HEK293T (cell line): ENCODE results near the gene ZSWIM3.

Source experiments
- FOXA1 ChIP-seq: fragments of 450-650 bp; IDR thresholded peaks from 2 replicates; pipeline ENCODE4 v1.6.1; 2016; ENCODE audit warnings: mild to moderate bottlenecking
- FOXM1 ChIP-seq: fragments of 450-650 bp; IDR thresholded peaks from 2 replicates; pipeline ENCODE4 v1.6.1; 2017; ENCODE audit warnings: mild to moderate bottlenecking, borderline replicate concordance
- HDGF ChIP-seq: fragments of 450-650 bp; IDR thresholded peaks from 2 replicates; pipeline ENCODE4 v1.6.1; 2017; ENCODE audit warnings: antibody characterized with exemption, borderline replicate concordance
- SP1 ChIP-seq: fragments of 450-650 bp; IDR thresholded peaks from 2 replicates; pipeline ENCODE4 v1.6.1; 2017
- TF ChIP-seq, protein P1 (sequence below): fragments of 450-650 bp; IDR thresholded peaks from 2 replicates; pipeline ENCODE4 v1.6.1; 2016

DNA sequence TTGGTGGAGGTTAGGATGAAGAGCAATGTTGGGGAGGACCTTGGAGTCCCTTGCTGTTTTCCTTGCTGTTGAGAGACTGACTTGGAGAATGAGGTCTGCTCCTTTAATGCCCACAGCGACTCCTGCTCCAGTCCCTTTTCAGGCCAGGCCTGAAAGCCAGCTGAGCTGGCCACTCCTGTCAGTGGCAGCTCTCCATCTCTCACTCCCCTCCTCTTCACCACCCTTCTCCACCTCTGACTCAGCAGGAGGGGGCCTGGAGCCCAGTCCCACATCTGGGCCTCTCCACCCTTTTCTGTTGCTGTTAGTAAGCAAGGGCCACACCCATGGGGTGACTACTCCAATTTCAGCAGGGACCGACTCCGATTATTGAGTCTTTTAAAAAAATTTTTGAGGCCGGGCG is 21.6 kb upstream of the ZSWIM3 start:
- TF ChIP-seq HDGF (no peak), SP1 (no peak), FOXM1 (no peak), FOXA1 (no peak)
- TF ChIP-seq, protein P1, sequence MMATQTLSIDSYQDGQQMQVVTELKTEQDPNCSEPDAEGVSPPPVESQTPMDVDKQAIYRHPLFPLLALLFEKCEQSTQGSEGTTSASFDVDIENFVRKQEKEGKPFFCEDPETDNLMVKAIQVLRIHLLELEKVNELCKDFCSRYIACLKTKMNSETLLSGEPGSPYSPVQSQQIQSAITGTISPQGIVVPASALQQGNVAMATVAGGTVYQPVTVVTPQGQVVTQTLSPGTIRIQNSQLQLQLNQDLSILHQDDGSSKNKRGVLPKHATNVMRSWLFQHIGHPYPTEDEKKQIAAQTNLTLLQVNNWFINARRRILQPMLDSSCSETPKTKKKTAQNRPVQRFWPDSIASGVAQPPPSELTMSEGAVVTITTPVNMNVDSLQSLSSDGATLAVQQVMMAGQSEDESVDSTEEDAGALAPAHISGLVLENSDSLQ = no peak
